Breast epithelium (tissue), 3 donors: ENCODE measurements around the gene GAS5.

ENCODE experiments used
- POLR2AphosphoS5 ChIP-seq, 3 donors: sonication (generic); formaldehyde crosslinking; IDR thresholded peaks; one replicate each; pipeline ENCODE4 v1.6.1; 2017; ENCODE audit warnings: antibody characterized with exemption in 3 of 3
- TF ChIP-seq, protein P1 (sequence below), 3 donors: fragments of 450-650 bp; IDR thresholded peaks; one replicate each; pipeline ENCODE4 v1.5.1; 2016 to 2017; ENCODE audit warnings: antibody characterized with exemption in 3 of 3, mild to moderate bottlenecking in 3 of 3, moderate library complexity in 3 of 3

GRCh38 chr1:173863224-173864161 lies 4.3 kb downstream of the GAS5 start:
- no peak for TF ChIP-seq POLR2AphosphoS5 (IDR thresholded peaks at IDR 0.05)
- TF ChIP-seq, protein P1, sequence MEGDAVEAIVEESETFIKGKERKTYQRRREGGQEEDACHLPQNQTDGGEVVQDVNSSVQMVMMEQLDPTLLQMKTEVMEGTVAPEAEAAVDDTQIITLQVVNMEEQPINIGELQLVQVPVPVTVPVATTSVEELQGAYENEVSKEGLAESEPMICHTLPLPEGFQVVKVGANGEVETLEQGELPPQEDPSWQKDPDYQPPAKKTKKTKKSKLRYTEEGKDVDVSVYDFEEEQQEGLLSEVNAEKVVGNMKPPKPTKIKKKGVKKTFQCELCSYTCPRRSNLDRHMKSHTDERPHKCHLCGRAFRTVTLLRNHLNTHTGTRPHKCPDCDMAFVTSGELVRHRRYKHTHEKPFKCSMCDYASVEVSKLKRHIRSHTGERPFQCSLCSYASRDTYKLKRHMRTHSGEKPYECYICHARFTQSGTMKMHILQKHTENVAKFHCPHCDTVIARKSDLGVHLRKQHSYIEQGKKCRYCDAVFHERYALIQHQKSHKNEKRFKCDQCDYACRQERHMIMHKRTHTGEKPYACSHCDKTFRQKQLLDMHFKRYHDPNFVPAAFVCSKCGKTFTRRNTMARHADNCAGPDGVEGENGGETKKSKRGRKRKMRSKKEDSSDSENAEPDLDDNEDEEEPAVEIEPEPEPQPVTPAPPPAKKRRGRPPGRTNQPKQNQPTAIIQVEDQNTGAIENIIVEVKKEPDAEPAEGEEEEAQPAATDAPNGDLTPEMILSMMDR (IDR thresholded peaks at IDR 0.05), result no peak
